Ammon's horn (tissue), 1 donor: ENCODE measurements around the gene TELO2.

ENCODE experiments used
- DNase-seq: peaks from one replicate; pipeline ENCODE4 v3.0.0-alpha.2; 2016; ENCODE audit warnings: low spot score

TELO2 gene

DNA sequence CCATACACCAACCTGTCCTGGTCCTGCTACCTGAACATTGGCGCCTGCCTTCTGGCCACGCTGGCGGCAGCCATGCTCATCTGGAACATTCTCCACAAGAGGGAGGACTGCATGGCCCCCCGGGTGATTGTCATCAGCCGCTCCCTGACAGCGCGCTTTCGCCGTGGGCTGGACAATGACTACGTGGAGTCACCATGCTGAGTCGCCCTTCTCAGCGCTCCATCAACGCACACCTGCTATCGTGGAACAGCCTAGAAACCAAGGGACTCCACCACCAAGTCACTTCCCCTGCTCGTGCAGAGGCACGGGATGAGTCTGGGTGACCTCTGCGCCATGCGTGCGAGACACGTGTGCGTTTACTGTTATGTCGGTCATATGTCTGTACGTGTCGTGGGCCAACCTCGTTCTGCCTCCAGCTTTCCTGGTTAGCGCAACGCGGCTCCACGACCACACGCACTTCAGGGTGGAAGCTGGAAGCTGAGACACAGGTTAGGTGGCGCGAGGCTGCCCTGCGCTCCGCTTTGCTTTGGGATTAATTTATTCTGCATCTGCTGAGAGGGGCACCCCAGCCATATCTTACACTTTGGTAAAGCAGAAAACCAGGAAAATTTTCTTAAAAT, 61.8 kb downstream of the TELO2 start:
- DNase-seq: no peak

GRCh38 chr16:1556254-1556653, 63.1 kb downstream of the TELO2 start:
- DNase-seq: no peak

DNA sequence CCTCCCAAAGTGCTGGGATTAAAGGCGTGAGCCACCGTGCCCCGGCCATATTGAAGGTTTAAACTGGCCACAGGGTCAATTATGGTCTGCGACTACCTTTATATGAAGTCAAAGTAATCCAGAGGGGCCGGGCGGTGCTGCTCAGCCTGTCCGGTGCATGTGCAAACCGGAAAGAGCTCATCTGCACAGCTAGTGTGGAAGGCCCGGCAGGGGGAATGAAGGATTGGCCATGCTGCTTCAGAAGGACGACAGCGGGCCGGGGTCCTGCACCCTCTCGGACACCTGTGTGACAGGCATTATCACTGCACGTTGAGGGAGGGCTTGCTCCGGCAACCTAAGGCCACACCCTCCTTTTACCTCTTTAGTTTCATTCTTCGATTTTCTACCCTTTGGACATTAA, 63.9 kb downstream of the TELO2 start:
- no peak for DNase-seq

- peak; percentile 76 for DNase-seq
Observed at GRCh38 chr16:1557576-1557975, 64.4 kb downstream of the TELO2 start.

GRCh38 chr16:1559446-1559975, 66.4 kb downstream of the TELO2 start:
- no peak for DNase-seq
